Activated CD8-positive, alpha-beta memory T cell treated with anti-CD3 and anti-CD28 coated beads for 24 hours (primary cell): Measurements from ENCODE around the gene XYLT2.

Source experiments
- DNase-seq: peaks from one replicate; pipeline ENCODE4 v3.0.0-alpha.2; 2020

XYLT2 gene

GRCh38 chr17:50352072-50352692, 6.3 kb downstream of the XYLT2 start:
- peak; percentile 49 for DNase-seq

- DNase-seq = no peak
Observed at GRCh38 chr17:50352693-50353599, 7.0 kb downstream of the XYLT2 start.

- no peak for DNase-seq
Observed at GRCh38 chr17:50353600-50354195, 7.8 kb downstream of the XYLT2 start.

- DNase-seq = no peak
Observed at GRCh38 chr17:50354198-50354597, 8.3 kb downstream of the XYLT2 start.

GRCh38 chr17:50354776-50355175, 8.8 kb downstream of the XYLT2 start:
- no peak for DNase-seq

- no peak for DNase-seq
Observed at GRCh38 chr17:50355336-50355700, 9.4 kb downstream of the XYLT2 start.

- DNase-seq = no peak
Observed at GRCh38 chr17:50355701-50356341, 9.9 kb downstream of the XYLT2 start.

- no peak for DNase-seq
Observed at GRCh38 chr17:50356418-50356817, 10.5 kb downstream of the XYLT2 start.

GRCh38 chr17:50356892-50357510, 11.1 kb downstream of the XYLT2 start:
- no peak for DNase-seq

GRCh38 chr17:50358177-50358576, 12.3 kb downstream of the XYLT2 start:
- DNase-seq = no peak

GRCh38 chr17:50359005-50359699, 13.2 kb downstream of the XYLT2 start:
- DNase-seq = no peak

GRCh38 chr17:50359998-50360461, 14.1 kb downstream of the XYLT2 start:
- no peak for DNase-seq

GRCh38 chr17:50360486-50361115, 14.7 kb downstream of the XYLT2 start:
- DNase-seq = no peak

GRCh38 chr17:50361561-50362480, 15.9 kb downstream of the XYLT2 start:
- DNase-seq = peak; percentile 74

- DNase-seq = no peak
Observed at GRCh38 chr17:50362661-50363060, 16.7 kb downstream of the XYLT2 start.

- DNase-seq = no peak
Observed at GRCh38 chr17:50363217-50364060, 17.5 kb downstream of the XYLT2 start.

GRCh38 chr17:50364061-50364458, 18.1 kb downstream of the XYLT2 start:
- DNase-seq = no peak

- DNase-seq = no peak
Observed at GRCh38 chr17:50364715-50365114, 18.8 kb downstream of the XYLT2 start.

GRCh38 chr17:50365165-50365564, 19.2 kb downstream of the XYLT2 start:
- DNase-seq = no peak
